B cell (primary cell): ENCODE results near the gene SOX6.

Source experiments
- CTCF ChIP-seq: fragments of 200-600 bp; IDR thresholded peaks from one replicate; pipeline ENCODE4 v1.8.0; 2022; ENCODE audit warnings: antibody characterized with exemption, mild to moderate bottlenecking
- EZH2 ChIP-seq: IDR thresholded peaks from 2 replicates; pipeline ENCODE4 v1.6.1; 2012; ENCODE audit warnings: borderline replicate concordance, low read depth, mild to moderate bottlenecking, moderate library complexity, low read length; ENCODE audit not compliant: insufficient read depth, poor library complexity, severe bottlenecking

DNA sequence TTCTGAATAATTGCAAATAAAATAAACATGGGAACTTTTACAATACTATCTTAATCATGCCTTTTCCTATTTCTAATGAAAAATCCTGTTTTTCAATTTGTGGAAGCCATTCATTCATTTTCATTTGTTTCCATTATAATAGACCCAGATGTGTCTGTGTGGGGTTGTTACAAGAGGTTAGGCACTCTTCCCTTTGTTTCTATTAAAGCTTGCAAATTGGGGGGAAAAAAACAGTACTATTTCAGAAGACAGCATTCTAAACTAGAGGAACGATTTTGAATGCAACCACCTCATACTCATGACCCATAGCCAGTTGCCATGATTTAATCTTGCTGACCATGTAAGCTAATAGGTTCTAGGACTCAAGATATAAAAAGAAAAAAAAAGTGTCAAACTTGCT lies 175.5 kb downstream of the SOX6 start:
- TF ChIP-seq CTCF (no peak), EZH2 (no peak)
